Effector memory CD4-positive, alpha-beta T cell (primary cell): Measurements from ENCODE around the gene HSPG2.

Source experiments
- DNase-seq, 3 donors: peaks; one replicate each; pipeline ENCODE4 v3.0.0-alpha.2; 2020
- H3K27ac ChIP-seq: 2 replicates; pipeline ENCODE4 v1.7.0; 2013; ENCODE audit warnings: mild to moderate bottlenecking, low read length, moderate library complexity; ENCODE audit not compliant: insufficient read depth, poor library complexity, severe bottlenecking
- H3K27me3 ChIP-seq: replicated peaks from 2 replicates; pipeline ENCODE4 v1.7.0; 2013; ENCODE audit warnings: mild to moderate bottlenecking, low read length; ENCODE audit not compliant: insufficient read depth, control insufficient read depth, poor library complexity, severe bottlenecking
- H3K36me3 ChIP-seq: 2 replicates; pipeline ENCODE4 v1.7.0; 2013; ENCODE audit warnings: mild to moderate bottlenecking, low read length, moderate library complexity; ENCODE audit not compliant: control insufficient read depth, insufficient read depth
- H3K4me1 ChIP-seq: 2 replicates; pipeline ENCODE4 v1.7.0; 2013; ENCODE audit warnings: low read length, mild to moderate bottlenecking; ENCODE audit not compliant: control insufficient read depth, insufficient read depth, poor library complexity, severe bottlenecking
- H3K4me3 ChIP-seq: 2 replicates; pipeline ENCODE4 v1.7.0; 2013; ENCODE audit warnings: low read length, low read depth, mild to moderate bottlenecking; ENCODE audit not compliant: insufficient read depth, poor library complexity, severe bottlenecking
- H3K9me3 ChIP-seq: 2 replicates; pipeline ENCODE4 v1.7.0; 2013; ENCODE audit warnings: mild to moderate bottlenecking, low read length, moderate library complexity; ENCODE audit not compliant: control insufficient read depth

HSPG2 gene

DNA sequence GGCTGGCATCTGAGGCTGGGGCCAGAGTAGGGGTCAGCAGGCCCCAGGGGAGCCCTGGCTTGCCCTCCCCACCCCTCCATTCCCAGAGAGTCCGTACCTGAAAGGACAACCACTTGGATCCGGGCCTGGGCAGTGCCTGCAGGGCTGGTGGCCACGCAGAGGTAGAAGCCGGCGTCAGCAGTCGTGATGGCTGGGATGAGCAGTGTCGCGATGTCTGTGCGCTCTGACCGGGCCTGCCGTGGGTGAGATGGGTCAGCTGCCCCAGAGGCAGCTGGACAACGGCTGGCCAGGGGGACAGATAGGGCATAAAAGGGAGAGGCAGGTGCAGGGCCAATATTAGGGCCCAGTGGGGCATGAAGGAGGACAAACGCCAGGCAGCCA lies 82.4 kb downstream of the HSPG2 start:
- DNase-seq: no peak
- Histone ChIP-seq H3K27ac (no peak overlapping the region), H3K4me1 (no peaks in the 10 kb centered on the region), H3K27me3 (no peaks in the 10 kb centered on the region), H3K36me3 (no peaks in the 10 kb centered on the region), H3K4me3 (no peak overlapping the region), H3K9me3 (no peaks in the 10 kb centered on the region)

DNA sequence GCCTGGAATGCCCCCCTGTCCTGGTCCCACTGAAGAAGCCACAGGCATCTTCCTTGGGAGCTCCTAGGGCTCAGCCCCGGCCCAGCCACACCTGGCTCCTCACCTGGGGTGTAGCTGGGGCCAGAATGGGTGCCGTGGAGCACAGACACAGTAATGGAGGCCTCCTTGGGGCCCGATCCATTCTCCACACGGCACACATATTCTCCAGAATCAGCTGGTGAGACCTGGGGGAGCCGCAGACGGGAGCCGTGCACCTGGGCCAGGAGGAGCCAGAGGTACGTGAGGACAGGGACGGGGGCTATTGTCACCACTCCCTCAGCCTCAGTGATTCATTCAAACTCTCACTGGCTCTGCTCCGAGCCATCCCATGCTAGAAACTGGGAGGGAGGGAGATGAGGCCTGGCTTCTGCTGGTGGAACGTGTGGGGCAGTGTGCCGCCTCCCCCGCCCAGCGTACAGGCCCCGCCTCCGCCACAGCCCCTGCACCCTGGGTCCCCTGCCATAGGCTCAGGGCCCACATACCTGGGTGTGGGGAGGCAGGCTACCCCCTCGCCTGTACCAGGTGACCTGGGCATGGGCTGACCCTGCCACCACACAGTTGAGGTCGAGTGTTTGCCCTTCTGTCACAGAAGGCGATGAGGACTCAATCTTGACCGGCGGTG lies 82.9 kb downstream of the HSPG2 start:
- no peaks in the 10 kb centered on the region for H3K27me3 ChIP-seq
- no peak for DNase-seq
- no peak overlapping the region for H3K4me3 ChIP-seq
- no peaks in the 10 kb centered on the region for H3K4me1 ChIP-seq
- H3K36me3 ChIP-seq: no peaks in the 10 kb centered on the region
- H3K9me3 ChIP-seq: no peaks in the 10 kb centered on the region
- H3K27ac ChIP-seq: no peak overlapping the region

DNA sequence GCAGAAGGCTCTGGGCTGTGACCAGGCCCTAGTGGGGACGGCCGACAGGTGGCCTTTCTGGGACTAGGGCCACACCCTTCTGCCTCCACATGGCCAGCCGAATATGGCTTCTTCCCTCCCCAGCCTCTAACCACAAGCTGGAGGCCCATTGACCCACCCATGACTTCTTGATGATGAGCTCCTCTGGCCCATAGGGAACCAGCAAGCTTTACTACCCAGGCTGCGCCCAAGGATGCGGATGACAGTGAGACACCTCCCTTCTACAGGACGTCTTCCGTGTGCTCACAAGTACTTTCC lies 84.0 kb downstream of the HSPG2 start:
- H3K9me3 ChIP-seq: no peaks in the 10 kb centered on the region
- no peaks in the 10 kb centered on the region for H3K4me1 ChIP-seq
- DNase-seq: no peak
- no peaks in the 10 kb centered on the region for H3K36me3 ChIP-seq
- no peak overlapping the region for H3K4me3 ChIP-seq
- no peak overlapping the region for H3K27ac ChIP-seq
- H3K27me3 ChIP-seq: no peaks in the 10 kb centered on the region

DNA sequence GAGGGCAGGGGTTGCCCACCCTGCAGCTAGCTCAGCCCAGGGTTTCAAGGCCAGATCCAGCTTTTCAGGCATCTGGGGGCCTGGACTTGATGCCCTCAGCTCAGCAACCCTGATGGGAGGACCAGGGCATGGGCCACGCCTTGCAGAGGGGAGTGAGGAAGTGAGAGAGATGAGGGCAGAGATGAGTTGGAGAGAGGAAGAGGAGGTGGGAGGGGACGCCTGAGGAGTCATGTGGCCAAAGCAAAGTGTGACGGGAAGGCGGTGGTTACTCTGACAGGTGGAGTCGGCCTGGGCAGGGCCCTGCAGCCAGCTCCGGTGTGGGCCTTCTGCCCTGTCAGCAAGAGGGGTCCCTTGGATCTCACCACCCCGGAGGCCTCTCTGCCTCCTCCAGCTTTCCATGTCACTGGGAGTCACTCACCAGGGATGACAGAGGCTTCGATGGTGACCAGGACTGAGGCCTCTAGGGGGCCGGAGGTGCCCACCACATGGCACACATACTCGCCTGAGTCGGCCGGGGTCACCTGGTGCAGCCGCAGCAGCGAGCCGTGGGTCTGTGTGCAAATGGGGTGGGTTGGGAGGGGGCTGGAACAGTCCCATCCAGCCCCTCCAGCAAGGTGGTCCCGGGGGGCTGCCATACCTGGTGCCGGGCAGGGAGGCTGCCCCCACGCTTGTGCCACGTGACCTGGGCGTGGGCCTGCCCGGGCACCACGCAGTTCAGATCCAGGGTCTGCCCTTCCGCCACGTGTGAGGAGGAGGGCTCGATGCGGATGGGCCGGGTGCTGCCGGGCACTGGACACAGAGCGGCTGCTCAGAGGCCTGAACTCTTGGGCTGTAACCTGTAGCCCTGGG lies 84.6 kb downstream of the HSPG2 start:
- Histone ChIP-seq H3K27me3 (no peaks in the 10 kb centered on the region), H3K36me3 (no peaks in the 10 kb centered on the region), H3K4me3 (no peak overlapping the region), H3K4me1 (no peaks in the 10 kb centered on the region), H3K27ac (no peak overlapping the region), H3K9me3 (no peaks in the 10 kb centered on the region)
- no peak for DNase-seq

DNA sequence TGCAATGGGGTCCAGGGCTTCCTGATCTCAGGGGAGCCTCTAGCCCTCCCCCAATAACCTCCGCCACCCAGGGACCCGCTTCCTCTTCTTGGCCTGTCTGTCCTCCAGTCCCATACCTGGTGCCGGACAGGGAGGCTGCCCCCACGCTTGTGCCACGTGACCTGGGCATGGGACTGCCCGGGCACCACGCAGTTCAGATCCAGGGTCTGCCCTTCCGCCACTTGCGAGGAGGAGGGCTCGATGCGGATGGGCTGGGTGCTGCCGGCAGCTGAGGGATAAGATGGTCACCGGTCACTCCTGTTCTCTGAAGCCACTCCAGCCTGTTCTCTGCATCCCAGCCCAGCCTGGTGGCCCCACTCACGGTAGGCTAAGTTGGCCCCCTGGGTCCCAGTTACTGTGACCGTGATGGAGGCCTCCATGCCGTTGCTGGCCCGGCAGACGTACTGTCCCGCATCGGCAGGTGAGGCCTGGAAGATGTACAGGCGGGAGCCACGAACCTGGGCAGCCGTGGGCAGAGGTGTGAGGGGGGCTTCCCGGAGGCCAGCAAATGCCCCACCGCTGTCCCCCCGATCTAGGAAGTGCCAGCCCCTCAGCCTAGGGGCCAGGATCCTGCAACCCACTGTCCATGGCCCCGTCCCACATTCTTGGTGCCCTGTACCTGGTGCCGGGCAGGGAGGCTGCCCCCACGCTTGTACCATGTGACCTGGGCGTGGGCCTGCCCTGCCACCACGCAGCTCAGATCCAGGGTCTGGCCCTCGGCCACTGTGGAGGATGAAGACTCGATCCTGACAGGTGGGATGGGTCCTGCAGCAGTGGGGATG lies 85.5 kb downstream of the HSPG2 start:
- no peaks in the 10 kb centered on the region for H3K36me3 ChIP-seq

DNA sequence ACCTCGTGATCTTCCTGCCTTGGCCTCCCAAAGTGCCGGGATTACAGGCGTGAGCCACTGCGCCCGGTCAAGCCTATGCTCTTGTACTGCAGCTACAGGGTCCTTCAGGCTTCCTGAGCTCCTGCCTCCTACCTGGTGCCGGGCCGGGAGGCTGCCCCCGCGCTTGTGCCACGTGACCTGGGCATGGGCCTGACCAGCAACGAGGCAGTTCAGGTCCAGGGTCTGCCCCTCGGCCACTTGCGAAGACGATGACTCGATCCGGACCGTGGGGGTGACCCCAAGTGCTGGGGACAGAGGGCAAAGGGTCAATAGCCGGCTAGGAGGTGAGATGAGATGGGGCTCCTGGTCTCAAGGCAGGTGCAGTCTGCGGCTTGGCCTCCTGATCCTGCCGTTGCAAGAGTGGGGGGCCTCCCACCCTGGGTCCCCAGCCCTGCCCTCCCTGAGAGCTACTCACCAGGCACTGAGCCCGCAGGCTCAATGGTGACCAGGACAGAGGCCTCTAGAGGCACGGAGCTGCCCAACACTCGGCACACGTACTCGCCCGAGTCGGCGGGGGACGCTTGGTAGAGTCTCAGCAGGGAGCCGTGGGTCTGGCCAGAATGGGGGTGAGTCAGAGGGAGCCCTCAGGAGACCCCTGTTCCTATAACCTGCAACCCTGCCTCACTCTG lies 87.1 kb downstream of the HSPG2 start:
- no peaks in the 10 kb centered on the region for H3K4me1 ChIP-seq
- H3K27me3 ChIP-seq: no peaks in the 10 kb centered on the region
- H3K27ac ChIP-seq: no peak overlapping the region
- DNase-seq: no peak
- H3K4me3 ChIP-seq: no peak overlapping the region
- H3K9me3 ChIP-seq: no peaks in the 10 kb centered on the region
- no peaks in the 10 kb centered on the region for H3K36me3 ChIP-seq

More for the DNA sequence above, 85.5 kb downstream of the HSPG2 start:
- H3K27ac ChIP-seq: no peak overlapping the region
- H3K4me3 ChIP-seq: no peak overlapping the region
- no peak for DNase-seq
- no peaks in the 10 kb centered on the region for H3K27me3 ChIP-seq
- H3K9me3 ChIP-seq: no peaks in the 10 kb centered on the region
- H3K4me1 ChIP-seq: no peaks in the 10 kb centered on the region

DNA sequence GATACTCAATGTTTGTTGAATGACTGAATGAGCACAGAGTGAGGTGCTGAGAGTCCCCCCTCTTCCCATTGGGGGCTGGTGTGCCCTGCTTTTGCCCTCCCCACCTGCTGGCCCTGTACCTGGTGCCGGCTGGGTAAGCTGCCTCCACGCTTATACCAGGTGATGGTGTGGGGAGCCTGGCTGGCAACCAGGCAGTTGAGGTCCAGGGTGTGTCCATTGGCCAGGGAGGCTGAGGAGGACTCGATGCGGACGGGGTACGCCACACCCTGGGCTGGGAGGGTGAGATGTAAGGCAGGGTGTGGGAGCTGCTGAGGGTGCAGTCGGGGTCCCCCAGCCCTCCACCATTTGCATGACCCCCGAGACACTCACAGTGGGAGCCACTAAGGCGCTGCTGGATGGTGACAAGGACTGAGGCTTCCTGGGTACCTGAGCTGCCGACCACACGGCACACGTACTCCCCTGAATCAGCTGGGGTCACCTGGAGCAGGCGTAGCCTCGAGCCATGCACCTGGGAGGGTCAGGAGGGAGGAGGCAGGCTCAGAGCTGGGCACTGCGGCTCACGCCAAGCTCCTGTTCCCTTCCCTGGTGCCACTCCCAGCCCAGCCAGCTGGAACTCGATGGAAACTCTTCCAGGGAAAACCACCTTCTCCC lies 88.5 kb downstream of the HSPG2 start:
- Histone ChIP-seq H3K36me3 (no peaks in the 10 kb centered on the region), H3K9me3 (no peaks in the 10 kb centered on the region), H3K4me1 (no peaks in the 10 kb centered on the region), H3K27me3 (no peaks in the 10 kb centered on the region), H3K4me3 (no peak overlapping the region), H3K27ac (no peak overlapping the region)
- no peak for DNase-seq

DNA sequence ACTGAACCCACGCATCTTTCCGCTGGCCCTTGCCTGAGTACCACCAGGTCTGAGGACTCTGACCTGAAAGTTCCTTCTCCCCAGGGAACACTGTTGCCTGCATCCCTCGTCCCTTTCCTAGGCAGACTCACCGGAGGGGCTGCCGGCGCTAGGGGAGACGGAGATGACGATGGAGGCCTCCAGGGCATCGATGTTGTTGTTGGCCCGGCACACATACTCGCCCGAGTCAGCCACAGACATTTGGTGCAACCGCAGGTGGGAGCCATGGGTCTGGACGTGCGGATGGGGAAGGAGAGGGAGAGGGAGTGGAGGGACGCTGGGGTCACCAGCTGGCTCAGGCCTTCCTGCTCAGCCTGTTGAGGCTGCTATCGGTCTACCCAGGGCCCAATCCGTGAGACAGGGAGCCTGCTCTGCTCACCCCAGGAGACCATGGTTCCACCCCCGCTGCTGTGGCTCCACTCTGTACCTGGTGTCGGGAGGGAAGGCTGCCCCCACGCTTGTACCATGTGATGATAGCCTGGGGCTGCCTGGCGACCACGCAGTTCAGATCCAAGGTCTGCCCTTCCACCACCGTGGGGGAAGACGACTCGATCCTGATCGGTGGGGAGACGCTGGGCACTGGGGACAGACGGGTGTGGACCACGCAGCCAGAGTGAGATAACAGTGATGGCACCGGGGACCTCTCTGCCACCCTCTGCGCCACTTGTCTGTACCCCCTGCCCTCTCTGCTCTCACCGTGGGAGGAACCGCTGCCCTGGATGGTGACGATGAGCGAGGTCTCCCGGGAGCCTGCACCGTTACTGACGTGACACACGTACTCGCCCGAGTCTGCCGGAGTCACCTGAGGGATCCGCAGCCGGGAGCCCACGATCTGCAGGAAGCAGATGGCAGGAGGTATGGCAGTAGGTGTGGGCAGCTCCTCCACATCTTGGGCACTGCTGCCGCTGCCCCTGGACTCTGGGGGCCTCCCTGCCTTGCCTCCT lies 89.6 kb downstream of the HSPG2 start:
- H3K27me3 ChIP-seq: no peaks in the 10 kb centered on the region
- no peak overlapping the region for H3K4me3 ChIP-seq
- H3K36me3 ChIP-seq: no peaks in the 10 kb centered on the region
- no peak for DNase-seq
- H3K4me1 ChIP-seq: no peaks in the 10 kb centered on the region
- no peaks in the 10 kb centered on the region for H3K9me3 ChIP-seq
- no peak overlapping the region for H3K27ac ChIP-seq
